Measurements from ENCODE around the gene ITGBL1.

ITGBL1 gene

DNA sequence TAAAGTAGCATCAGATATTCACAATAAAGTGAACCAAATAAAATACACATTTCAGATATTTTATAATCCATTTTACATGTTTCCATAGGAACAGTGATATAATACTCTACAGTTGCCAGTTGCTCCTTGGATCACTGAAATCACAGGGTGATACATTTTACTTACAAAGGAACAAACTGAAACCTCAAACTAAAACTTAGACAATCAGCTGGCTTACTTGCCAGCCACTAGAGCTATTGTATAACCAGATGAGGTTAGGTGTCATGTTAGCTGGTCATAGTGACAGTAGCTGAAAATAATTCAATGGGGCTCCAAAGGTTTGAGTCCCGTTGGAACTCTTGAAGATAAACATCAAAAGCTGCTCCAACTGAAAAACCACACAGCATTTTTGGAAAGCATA lies 274.6 kb downstream of the ITGBL1 start:
- H3K4me3 ChIP-seq (ENCODE audit: insufficient read depth in 1 of 2, low read depth in 1 of 2, low read length in 2 of 2) = no peak overlapping the region

DNA sequence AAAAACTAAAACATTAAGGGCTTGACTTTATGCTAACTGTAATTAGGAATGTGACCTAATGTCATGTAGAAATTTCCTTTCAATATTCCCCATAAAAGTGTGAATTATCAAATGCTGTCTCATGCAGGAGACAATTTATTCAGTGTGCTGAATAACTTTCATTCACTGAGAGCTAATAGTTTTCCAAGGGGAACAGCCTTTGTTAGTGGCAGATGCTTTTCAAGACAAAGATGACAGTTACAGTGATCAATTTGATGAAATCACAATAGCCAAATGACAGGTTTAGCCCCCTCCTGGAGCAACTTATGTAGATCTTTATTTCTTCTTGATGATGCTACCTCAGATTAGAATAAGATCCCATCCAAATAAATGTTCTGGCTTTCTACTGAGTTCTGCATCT lies 275.5 kb downstream of the ITGBL1 start:
- Histone ChIP-seq H3K9me3 (ENCODE audit: control insufficient read depth, low read length) (no peaks in the 10 kb centered on the region), H2AK5ac (ENCODE audit: low read length, severe bottlenecking) (no peak overlapping the region), H3K23ac (ENCODE audit: low read length in 2 of 2) (no peak overlapping the region), H2BK12ac (ENCODE audit: low read length in 2 of 2) (no peak overlapping the region), H3K4ac (ENCODE audit: low read depth in 1 of 2, low read length in 2 of 2) (no peak overlapping the region), H2BK5ac (ENCODE audit: low read depth, low read length, poor library complexity, severe bottlenecking) (no peak overlapping the region), H3K27ac (ENCODE audit: low read length, poor library complexity, severe bottlenecking) (no peak overlapping the region), H3K79me1 (replicated peaks; ENCODE audit: low read length, poor library complexity, severe bottlenecking) (no peaks in the 10 kb centered on the region), H3K4me1 (ENCODE audit: control insufficient read depth, insufficient read depth, low read depth, low read length) (no peaks in the 10 kb centered on the region), H2BK120ac (ENCODE audit: low read depth, low read length) (no peak overlapping the region), H3K4me2 (ENCODE audit: low read length, poor library complexity, severe bottlenecking) (no peak overlapping the region), H3K27me3 (ENCODE audit: control insufficient read depth in 1 of 2, insufficient read depth in 1 of 2, low read length in 2 of 2) (no peaks in the 10 kb centered on the region), H3K4me3 (ENCODE audit: insufficient read depth in 1 of 2, low read depth in 1 of 2, low read length in 2 of 2) (no peak overlapping the region), H4K91ac (ENCODE audit: low read length) (no peak overlapping the region), H2BK15ac (ENCODE audit: low read depth, poor library complexity, severe bottlenecking) (no peak overlapping the region), H4K8ac (ENCODE audit: low read length) (no peak overlapping the region), H3K18ac (ENCODE audit: low read depth in 1 of 2, low read length in 2 of 2) (no peak overlapping the region), H3K14ac (ENCODE audit: low read length in 2 of 2) (no peak overlapping the region), H3K9ac (ENCODE audit: low read length) (no peak overlapping the region), H3K36me3 (ENCODE audit: control insufficient read depth in 1 of 2, insufficient read depth in 2 of 2, low read depth in 1 of 2, low read length in 2 of 2) (peaks cover 0 to 10% of the 10 kb centered on the region in 2 experiments), H2AFZ (ENCODE audit: low read depth, low read length) (no peak overlapping the region)
- DNase-seq = no peak

More for the DNA sequence above, 274.6 kb downstream of the ITGBL1 start:
- no peak overlapping the region for H3K27ac ChIP-seq (ENCODE audit: low read length, poor library complexity, severe bottlenecking)
- H3K4ac ChIP-seq (ENCODE audit: low read depth in 1 of 2, low read length in 2 of 2) = no peak overlapping the region
- H2BK5ac ChIP-seq (ENCODE audit: low read depth, low read length, poor library complexity, severe bottlenecking) = no peak overlapping the region
- no peak overlapping the region for H2BK120ac ChIP-seq (ENCODE audit: low read depth, low read length)
- H3K4me2 ChIP-seq (ENCODE audit: low read length, poor library complexity, severe bottlenecking) = no peak overlapping the region
- H2AFZ ChIP-seq (ENCODE audit: low read depth, low read length) = no peak overlapping the region
- no peaks in the 10 kb centered on the region for H3K79me1 ChIP-seq (replicated peaks; ENCODE audit: low read length, poor library complexity, severe bottlenecking)
- no peak overlapping the region for H2BK12ac ChIP-seq (ENCODE audit: low read length in 2 of 2)
- H3K9ac ChIP-seq (ENCODE audit: low read length) = no peak overlapping the region
- 43% methylated on average over 1 of the region's 1 CpG for WGBS
- H3K14ac ChIP-seq (ENCODE audit: low read length in 2 of 2) = no peak overlapping the region
- no peak overlapping the region for H4K8ac ChIP-seq (ENCODE audit: low read length)
- no peak overlapping the region for H2BK15ac ChIP-seq (ENCODE audit: low read depth, poor library complexity, severe bottlenecking)
- H3K4me1 ChIP-seq (ENCODE audit: control insufficient read depth, insufficient read depth, low read depth, low read length) = no peaks in the 10 kb centered on the region
- no peaks in the 10 kb centered on the region for H3K27me3 ChIP-seq (ENCODE audit: control insufficient read depth in 1 of 2, insufficient read depth in 1 of 2, low read length in 2 of 2)
- no peak overlapping the region for H3K18ac ChIP-seq (ENCODE audit: low read depth in 1 of 2, low read length in 2 of 2)
- H2AK5ac ChIP-seq (ENCODE audit: low read length, severe bottlenecking) = no peak overlapping the region
- H3K23ac ChIP-seq (ENCODE audit: low read length in 2 of 2) = no peak overlapping the region
- H4K91ac ChIP-seq (ENCODE audit: low read length) = no peak overlapping the region
- no peak for DNase-seq
- no peaks in the 10 kb centered on the region for H3K9me3 ChIP-seq (ENCODE audit: control insufficient read depth, low read length)
- peaks cover 0 to 20% of the 10 kb centered on the region in 2 experiments for H3K36me3 ChIP-seq (ENCODE audit: control insufficient read depth in 1 of 2, insufficient read depth in 2 of 2, low read depth in 1 of 2, low read length in 2 of 2)

DNA sequence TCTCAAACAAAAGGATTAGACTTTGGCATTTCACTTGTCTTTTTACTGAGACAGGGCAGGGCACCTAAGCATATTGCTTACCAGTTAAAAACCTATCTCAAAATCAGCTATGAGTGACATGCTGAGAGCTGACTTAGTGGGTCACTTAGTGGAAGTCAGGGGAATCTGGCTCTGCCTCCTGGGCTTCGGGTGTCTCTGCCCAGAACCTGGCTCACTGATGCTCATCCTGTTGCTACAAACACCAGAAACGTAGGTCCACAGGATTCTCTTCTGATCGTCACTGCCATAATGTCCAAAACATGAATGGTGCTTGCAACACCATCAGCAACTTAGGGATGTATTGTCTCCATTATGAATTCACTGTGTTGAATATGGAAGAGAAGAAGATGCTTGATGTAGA lies 276.1 kb downstream of the ITGBL1 start:
- 93% methylated on average over 2 of the region's 3 CpGs for WGBS
- no peak for DNase-seq
- no peak overlapping the region for H2BK120ac ChIP-seq (ENCODE audit: low read depth, low read length)

DNA sequence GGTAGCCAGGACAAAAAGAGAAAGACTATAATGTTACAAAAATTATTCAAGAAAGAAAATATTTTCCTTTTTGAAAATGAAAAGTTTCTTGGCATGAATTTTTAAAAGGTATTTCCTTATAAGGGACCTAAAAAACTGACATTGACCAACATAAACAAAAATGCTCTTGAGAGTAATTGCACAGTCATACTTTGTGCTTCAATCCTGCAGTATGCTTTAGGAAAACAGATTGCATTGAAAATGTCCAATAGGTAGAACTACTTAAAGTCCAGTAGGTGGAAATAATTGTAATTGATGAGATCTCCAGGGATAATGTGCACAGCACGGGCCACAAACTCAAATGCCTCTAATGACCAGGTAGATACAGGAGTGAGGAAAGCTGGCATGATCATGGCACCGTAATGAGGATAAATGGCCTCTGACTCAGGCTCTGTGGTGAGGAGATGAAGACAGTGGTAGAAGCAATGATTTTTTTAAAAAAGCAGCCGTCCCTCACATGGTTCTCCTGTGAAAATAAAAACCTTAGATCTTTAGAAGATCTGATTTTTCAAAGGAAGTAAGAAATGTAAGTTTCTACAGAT lies 278.0 kb downstream of the ITGBL1 start:
- no peak overlapping the region for H2BK15ac ChIP-seq (ENCODE audit: low read depth, poor library complexity, severe bottlenecking)

More for the DNA sequence above, 276.1 kb downstream of the ITGBL1 start:
- Histone ChIP-seq H3K4me1 (ENCODE audit: control insufficient read depth, insufficient read depth, low read depth, low read length) (no peaks in the 10 kb centered on the region), H3K9me3 (ENCODE audit: control insufficient read depth, low read length) (no peaks in the 10 kb centered on the region), H2BK5ac (ENCODE audit: low read depth, low read length, poor library complexity, severe bottlenecking) (no peak overlapping the region), H4K91ac (ENCODE audit: low read length) (no peak overlapping the region), H3K23ac (ENCODE audit: low read length in 2 of 2) (no peak overlapping the region), H3K27ac (ENCODE audit: low read length, poor library complexity, severe bottlenecking) (no peak overlapping the region), H2AK5ac (ENCODE audit: low read length, severe bottlenecking) (no peak overlapping the region), H3K4me2 (ENCODE audit: low read length, poor library complexity, severe bottlenecking) (no peak overlapping the region), H3K9ac (ENCODE audit: low read length) (no peak overlapping the region), H2AFZ (ENCODE audit: low read depth, low read length) (no peak overlapping the region), H3K27me3 (ENCODE audit: control insufficient read depth in 1 of 2, insufficient read depth in 1 of 2, low read length in 2 of 2) (no peaks in the 10 kb centered on the region), H2BK15ac (ENCODE audit: low read depth, poor library complexity, severe bottlenecking) (no peak overlapping the region), H3K4me3 (ENCODE audit: insufficient read depth in 1 of 2, low read depth in 1 of 2, low read length in 2 of 2) (no peak overlapping the region), H3K14ac (ENCODE audit: low read length in 2 of 2) (no peak overlapping the region), H3K18ac (ENCODE audit: low read depth in 1 of 2, low read length in 2 of 2) (no peak overlapping the region), H3K79me1 (replicated peaks; ENCODE audit: low read length, poor library complexity, severe bottlenecking) (no peaks in the 10 kb centered on the region), H3K36me3 (ENCODE audit: control insufficient read depth in 1 of 2, insufficient read depth in 2 of 2, low read depth in 1 of 2, low read length in 2 of 2) (peaks cover 0 to 5% of the 10 kb centered on the region in 2 experiments), H2BK12ac (ENCODE audit: low read length in 2 of 2) (no peak overlapping the region), H3K4ac (ENCODE audit: low read depth in 1 of 2, low read length in 2 of 2) (no peak overlapping the region), H4K8ac (ENCODE audit: low read length) (no peak overlapping the region)

More for the DNA sequence above, 278.0 kb downstream of the ITGBL1 start:
- Histone ChIP-seq H2AFZ (ENCODE audit: low read depth, low read length) (no peak overlapping the region), H2BK5ac (ENCODE audit: low read depth, low read length, poor library complexity, severe bottlenecking) (no peak overlapping the region), H3K14ac (ENCODE audit: low read length in 2 of 2) (no peak overlapping the region), H4K8ac (ENCODE audit: low read length) (no peak overlapping the region), H3K4me2 (ENCODE audit: low read length, poor library complexity, severe bottlenecking) (no peak overlapping the region), H4K91ac (ENCODE audit: low read length) (no peak overlapping the region), H2BK12ac (ENCODE audit: low read length in 2 of 2) (no peak overlapping the region), H3K27me3 (ENCODE audit: control insufficient read depth in 1 of 2, insufficient read depth in 1 of 2, low read length in 2 of 2) (no peaks in the 10 kb centered on the region), H3K36me3 (ENCODE audit: control insufficient read depth in 1 of 2, insufficient read depth in 2 of 2, low read depth in 1 of 2, low read length in 2 of 2) (no peaks in the 10 kb centered on the region), H3K4ac (ENCODE audit: low read depth in 1 of 2, low read length in 2 of 2) (no peak overlapping the region), H3K9me3 (ENCODE audit: control insufficient read depth, low read length) (no peaks in the 10 kb centered on the region), H3K18ac (ENCODE audit: low read depth in 1 of 2, low read length in 2 of 2) (no peak overlapping the region), H3K79me1 (replicated peaks; ENCODE audit: low read length, poor library complexity, severe bottlenecking) (no peaks in the 10 kb centered on the region), H3K4me3 (ENCODE audit: insufficient read depth in 1 of 2, low read depth in 1 of 2, low read length in 2 of 2) (no peak overlapping the region), H2BK120ac (ENCODE audit: low read depth, low read length) (no peak overlapping the region), H3K9ac (ENCODE audit: low read length) (no peak overlapping the region), H3K4me1 (ENCODE audit: control insufficient read depth, insufficient read depth, low read depth, low read length) (no peaks in the 10 kb centered on the region), H3K23ac (ENCODE audit: low read length in 2 of 2) (no peak overlapping the region), H2AK5ac (ENCODE audit: low read length, severe bottlenecking) (no peak overlapping the region), H3K27ac (ENCODE audit: low read length, poor library complexity, severe bottlenecking) (no peak overlapping the region)
- no peak for DNase-seq
- WGBS = 86% methylated on average over 2 of the region's 3 CpGs
